ENCODE measurements around the gene TRPC4AP. TPM values are rescaled to one million over a fixed set of nuclear protein-coding genes. Genes with fewer than 3 reads are reported as not detected.
A peak's percentile ranks its signal among the peaks of the same experiment; 100 is the strongest.

TRPC4AP gene
- total RNA-seq, 1 experiment from 2014 or later, result 36.8 TPM

DNA sequence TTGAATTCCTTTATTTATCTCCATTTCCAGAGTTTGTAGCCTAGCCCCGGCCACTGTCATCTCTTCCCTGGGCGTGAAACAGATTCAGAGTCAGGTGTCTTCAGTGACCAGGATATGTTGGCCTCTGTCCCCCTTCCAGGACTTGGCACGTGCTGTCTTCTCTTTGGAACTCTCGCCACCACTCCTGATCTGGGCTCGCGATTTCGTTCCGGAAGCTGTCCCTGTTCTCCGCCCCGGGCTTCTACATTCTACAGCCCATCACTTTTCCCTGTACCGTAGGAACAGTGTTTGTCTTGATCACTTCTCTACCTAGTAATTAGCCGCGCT, 137.7 kb downstream of the TRPC4AP start:
- H3K4me1 ChIP-seq (replicated peaks), result peaks cover 10% of the 10 kb centered on the region
- no peak for DNase-seq (ENCODE audit: low read depth in 1 of 2, low spot score in 2 of 2)

DNA sequence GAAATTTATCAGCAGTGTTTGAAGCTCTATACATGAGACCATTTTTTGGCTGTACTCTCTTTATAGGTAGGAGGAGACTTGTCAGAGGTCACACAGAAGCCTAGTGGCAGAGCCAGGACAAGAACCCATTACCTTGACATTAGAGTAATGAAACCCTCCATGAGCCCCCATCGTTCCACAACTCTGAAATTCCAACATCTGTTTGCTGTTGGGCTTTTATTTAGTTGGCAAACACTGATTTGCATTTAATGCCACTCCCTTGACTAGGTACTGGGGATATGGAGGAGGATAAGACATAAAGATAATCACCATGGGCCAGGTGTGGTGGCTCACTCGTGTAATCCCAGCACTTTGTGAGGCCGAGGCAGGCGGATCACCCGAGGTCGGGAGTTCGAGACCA, 138.6 kb downstream of the TRPC4AP start:
- no peaks in the 10 kb centered on the region for H3K27me3 ChIP-seq (replicated peaks)

More for the DNA sequence above, 137.7 kb downstream of the TRPC4AP start:
- peak overlapping the region; percentile 58 for H3K4me3 ChIP-seq
- peaks cover 20% of the 10 kb centered on the region for H3K36me3 ChIP-seq
- peak overlapping the region; percentile 81 for H3K27ac ChIP-seq
- H3K9me3 ChIP-seq (replicated peaks), result no peaks in the 10 kb centered on the region
- H3K27me3 ChIP-seq (replicated peaks), result no peaks in the 10 kb centered on the region

DNA sequence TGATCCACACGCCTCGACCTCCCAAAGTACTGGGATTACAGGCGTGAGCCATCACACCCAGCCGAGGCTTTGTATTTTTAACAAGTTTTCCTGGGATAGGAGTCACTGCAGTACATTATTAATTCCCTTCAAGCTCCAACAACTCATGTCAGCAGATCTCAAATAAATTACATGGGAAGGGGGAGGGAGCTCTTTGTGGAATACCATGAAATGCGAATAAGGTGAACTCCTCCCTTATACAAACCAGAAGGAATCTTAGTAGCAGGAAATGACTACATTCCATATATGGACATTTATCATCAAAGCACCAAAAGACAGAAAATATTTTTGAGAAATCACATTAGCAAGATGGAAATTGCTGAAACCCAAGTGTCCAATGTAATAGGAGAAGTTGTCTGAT, 139.9 kb downstream of the TRPC4AP start:
- H3K27ac ChIP-seq, result no peak overlapping the region
- no peak for DNase-seq (ENCODE audit: low read depth in 1 of 2, low spot score in 2 of 2)

More for the DNA sequence above, 138.6 kb downstream of the TRPC4AP start:
- Histone ChIP-seq H3K4me3 (no peak overlapping the region), H3K27ac (no peak overlapping the region), H3K4me1 (replicated peaks) (peaks cover 10% of the 10 kb centered on the region), H3K9me3 (replicated peaks) (no peaks in the 10 kb centered on the region), H3K36me3 (peaks cover 26% of the 10 kb centered on the region)
- DNase-seq (ENCODE audit: low read depth in 1 of 2, low spot score in 2 of 2), result no peak

More for the DNA sequence above, 139.9 kb downstream of the TRPC4AP start:
- Histone ChIP-seq H3K27me3 (replicated peaks) (no peaks in the 10 kb centered on the region), H3K4me3 (no peak overlapping the region), H3K36me3 (peaks cover 26% of the 10 kb centered on the region), H3K9me3 (replicated peaks) (no peaks in the 10 kb centered on the region), H3K4me1 (replicated peaks) (peaks cover 10% of the 10 kb centered on the region)

Other genes with a start within 250 kb of the TRPC4AP start
- 1.5 and 3.9 TPM in 2 replicates for gene GGT7, start 220.0 kb downstream of the TRPC4AP start, total RNA-seq (2014; rRNA removed; shearing (Covaris generic))
- 26.1 and 27.0 TPM in 2 replicates for gene ACSS2, start 216.2 kb downstream of the TRPC4AP start, total RNA-seq (2014; rRNA removed; shearing (Covaris generic))
- 91.2 and 95.5 TPM in 2 replicates for gene GSS, start 137.0 kb downstream of the TRPC4AP start, total RNA-seq (2014; rRNA removed; shearing (Covaris generic))
- not detected in 2 replicates for gene MYH7B, start 136.9 kb downstream of the TRPC4AP start, total RNA-seq (2014; rRNA removed; shearing (Covaris generic))
- 12.1 and 19.1 TPM in 2 replicates for gene EDEM2, start 54.5 kb upstream of the TRPC4AP start, total RNA-seq (2014; rRNA removed; shearing (Covaris generic))
- gene PROCR, start 79.3 kb upstream of the TRPC4AP start, total RNA-seq (2014; rRNA removed; shearing (Covaris generic)), result 20.4 and 22.0 TPM in 2 replicates
- 0.50 and 0.71 TPM in 2 replicates for gene MMP24, start 133.9 kb upstream of the TRPC4AP start, total RNA-seq (2014; rRNA removed; shearing (Covaris generic))
- gene MMP24OS, start 185.3 kb upstream of the TRPC4AP start, total RNA-seq (2014; rRNA removed; shearing (Covaris generic)), result 18.5 and 19.1 TPM in 2 replicates
- gene EIF6, start 192.0 kb upstream of the TRPC4AP start, total RNA-seq (2014; rRNA removed; shearing (Covaris generic)), result 118 and 155 TPM in 2 replicates
- gene FAM83C, start 199.6 kb upstream of the TRPC4AP start, total RNA-seq (2014; rRNA removed; shearing (Covaris generic)), result not detected in 2 replicates